Activated T-helper 2 cell treated with anti-CD3 and anti-CD28 coated beads, Interferon-gamma antibody, Interleukin-2, Interleukin-4, amounts not matched to agents 10 μg/mL and 5 μg/mL and 100 μg/mL, durations not matched to agents 14 hours and 24 hours and 36 hours (primary cell): Measurements from ENCODE around the gene DMRT1. TPM values are rescaled to one million over a fixed set of nuclear protein-coding genes. Genes with fewer than 3 reads are reported as not detected.

Experiments used
- DNase-seq: peaks from one replicate; pipeline ENCODE4 v3.0.0; 2021; ENCODE audit warnings: low spot score
- H3K27ac Mint-ChIP-seq: one replicate; pipeline ENCODE4 v1.8.0; 2021; ENCODE audit warnings: mixed read lengths
- H3K27me3 Mint-ChIP-seq: one replicate; pipeline ENCODE4 v1.8.0; 2021; ENCODE audit warnings: low read depth, mixed read lengths
- H3K36me3 Mint-ChIP-seq: one replicate; pipeline ENCODE4 v1.8.0; 2021; ENCODE audit warnings: low read depth, mixed read lengths
- H3K4me1 Mint-ChIP-seq: one replicate; pipeline ENCODE4 v1.8.0; 2021; ENCODE audit warnings: low read depth, mixed read lengths
- H3K4me3 Mint-ChIP-seq: one replicate; pipeline ENCODE4 v1.8.0; 2021; ENCODE audit warnings: low read depth, mild to moderate bottlenecking, moderate library complexity, mixed read lengths
- H3K9me3 Mint-ChIP-seq: one replicate; pipeline ENCODE4 v1.8.0; 2021; ENCODE audit warnings: mixed read lengths
- intact Hi-C: fragments of 100-400 bp; cut with micrococcal nuclease; formaldehyde crosslinking; loops from one replicate; pipeline ENCODE4 v1.15.1; 2023
- total RNA-seq: library from RNA; stranded (reverse); gene quantifications from 2 replicates; pipeline ENCODE4 v1.2.3, GENCODE V29; 2022

The DMRT1 gene
- total RNA-seq, 1 donor from 2014 or later, result not detected

GRCh38 chr9:947985-948384, 106.5 kb downstream of the DMRT1 start:
- no peak for DNase-seq
- H3K4me1 Mint-ChIP-seq, result no peaks in the 10 kb centered on the region
- peaks cover 22% of the 10 kb centered on the region for H3K27me3 Mint-ChIP-seq
- no peaks in the 10 kb centered on the region for H3K9me3 Mint-ChIP-seq
- H3K27ac Mint-ChIP-seq, result no peak overlapping the region
- H3K4me3 Mint-ChIP-seq, result no peak overlapping the region
- no peaks in the 10 kb centered on the region for H3K36me3 Mint-ChIP-seq
- intact Hi-C loops, result no loop called here

- H3K27me3 Mint-ChIP-seq, result peaks cover 20% of the 10 kb centered on the region
- H3K27ac Mint-ChIP-seq, result no peak overlapping the region
- no peaks in the 10 kb centered on the region for H3K9me3 Mint-ChIP-seq
- no peaks in the 10 kb centered on the region for H3K4me1 Mint-ChIP-seq
- H3K36me3 Mint-ChIP-seq, result no peaks in the 10 kb centered on the region
- H3K4me3 Mint-ChIP-seq, result no peak overlapping the region
- no peak for DNase-seq
- intact Hi-C loops, result no loop called here
These were observed 107.0 kb downstream of the DMRT1 start for GRCh38 chr9:948497-948896.

DNA sequence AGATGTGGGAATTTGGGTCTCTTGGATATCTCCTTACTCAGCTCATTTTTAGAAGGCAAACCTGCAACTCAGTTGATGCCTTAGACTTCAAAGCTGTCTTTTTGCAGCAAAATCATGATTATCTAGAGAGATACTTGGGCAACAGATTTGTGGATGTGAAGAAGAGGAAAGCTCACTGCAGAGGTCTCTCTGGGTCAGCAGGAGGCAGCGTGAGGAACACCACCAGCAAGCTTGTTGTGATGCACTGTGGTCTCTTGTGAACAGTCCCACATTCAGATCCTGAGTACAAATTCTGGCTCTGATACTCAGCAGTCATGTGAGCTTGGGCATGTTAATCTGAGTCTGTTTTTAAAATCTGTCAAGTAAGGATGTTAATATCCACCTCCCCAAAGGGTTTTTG, 108.6 kb downstream of the DMRT1 start:
- H3K27ac Mint-ChIP-seq, result no peak overlapping the region

GRCh38 chr9:952546-952945, 111.0 kb downstream of the DMRT1 start:
- Mint-ChIP-seq H3K27ac (no peak overlapping the region), H3K27me3 (peaks cover 17% of the 10 kb centered on the region), H3K4me1 (no peaks in the 10 kb centered on the region), H3K4me3 (no peak overlapping the region), H3K9me3 (no peaks in the 10 kb centered on the region), H3K36me3 (no peaks in the 10 kb centered on the region)
- intact Hi-C loops, result loop anchor here (10.0 kb wide), 1 partner anchor 58 kb away; no protein-coding TSS in a partner anchor
- DNase-seq, result no peak

More for the DNA sequence above, 108.6 kb downstream of the DMRT1 start:
- DNase-seq, result no peak
- Mint-ChIP-seq H3K4me1 (no peaks in the 10 kb centered on the region), H3K4me3 (no peak overlapping the region), H3K36me3 (no peaks in the 10 kb centered on the region), H3K9me3 (no peaks in the 10 kb centered on the region), H3K27me3 (peaks cover 20% of the 10 kb centered on the region)
- intact Hi-C loops, result loop anchor here (10.0 kb wide), 1 partner anchor 55 kb away; no protein-coding TSS in a partner anchor

- intact Hi-C loops, result loop anchor here (10.0 kb wide), 1 partner anchor 64 kb away; no protein-coding TSS in a partner anchor
- DNase-seq, result no peak
- Mint-ChIP-seq H3K9me3 (no peaks in the 10 kb centered on the region), H3K4me1 (no peaks in the 10 kb centered on the region), H3K27ac (no peak overlapping the region), H3K4me3 (no peak overlapping the region), H3K36me3 (no peaks in the 10 kb centered on the region), H3K27me3 (peaks cover 26% of the 10 kb centered on the region)
These were observed 117.6 kb downstream of the DMRT1 start for GRCh38 chr9:959105-959504.

DNA sequence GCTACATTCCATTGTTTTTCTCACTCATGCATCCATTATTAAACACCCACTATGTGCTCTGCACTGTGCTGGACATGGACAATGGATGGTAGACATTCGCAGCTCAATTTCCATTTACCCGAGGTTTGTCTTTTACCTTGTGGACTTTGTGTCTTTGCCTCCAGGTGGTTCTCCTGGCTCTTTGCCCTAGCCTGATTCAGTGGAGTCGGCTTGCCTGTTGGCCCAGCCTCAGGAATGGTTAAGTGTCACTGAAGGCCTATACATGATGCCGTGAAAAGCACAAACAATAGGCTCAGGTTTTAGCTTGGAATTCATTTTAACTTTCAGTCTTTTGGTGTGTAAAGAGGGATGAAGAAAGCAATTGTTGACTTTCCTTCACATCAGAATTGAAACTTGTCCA, 118.4 kb downstream of the DMRT1 start:
- Mint-ChIP-seq H3K27me3 (peaks cover 35% of the 10 kb centered on the region), H3K36me3 (no peaks in the 10 kb centered on the region), H3K4me1 (no peaks in the 10 kb centered on the region), H3K4me3 (no peak overlapping the region), H3K9me3 (no peaks in the 10 kb centered on the region), H3K27ac (no peak overlapping the region)
- no peak for DNase-seq
- intact Hi-C loops, result loop anchor here (10.0 kb wide), 1 partner anchor 65 kb away; no protein-coding TSS in a partner anchor

DNA sequence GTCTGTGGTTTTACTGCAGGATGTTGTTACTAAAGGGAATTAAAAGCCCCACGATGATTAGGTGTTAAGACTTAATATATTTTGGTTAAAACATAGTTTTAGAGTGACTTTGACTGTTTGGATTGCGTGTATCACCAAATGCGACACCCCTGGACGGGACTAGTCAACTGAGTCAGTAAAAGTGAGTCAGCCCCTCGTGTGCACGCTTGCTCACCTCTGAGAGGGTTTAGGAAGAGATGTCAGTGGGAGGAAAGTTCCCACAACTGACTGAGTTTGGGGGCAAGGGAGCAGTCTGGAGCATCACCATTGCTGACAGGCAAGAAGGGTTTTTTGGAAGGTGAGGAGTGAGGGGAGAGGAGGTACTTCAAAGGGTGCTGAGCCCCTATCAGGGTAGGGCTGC, 120.5 kb downstream of the DMRT1 start:
- H3K27me3 Mint-ChIP-seq, result peaks cover 53% of the 10 kb centered on the region
- H3K4me1 Mint-ChIP-seq, result no peaks in the 10 kb centered on the region

DNA sequence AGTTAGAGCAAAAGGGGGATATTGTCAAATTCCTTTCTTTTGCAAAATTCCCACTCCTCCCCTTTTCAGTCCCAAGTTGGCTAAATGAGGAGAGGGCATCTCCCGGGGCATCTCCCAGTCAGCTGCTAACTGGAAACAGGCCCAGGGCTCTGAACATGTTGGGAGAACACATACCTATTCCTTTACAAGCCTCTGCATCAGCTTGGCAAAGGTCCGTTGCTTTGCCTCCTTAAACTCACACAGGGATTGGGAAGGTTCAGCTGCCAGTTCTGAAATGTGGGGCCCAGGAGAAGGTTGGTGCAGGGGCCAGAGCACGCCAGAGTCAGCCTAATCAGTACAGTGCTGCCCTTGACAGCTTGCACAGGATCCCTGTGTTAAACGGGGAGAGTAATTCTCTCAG, 124.0 kb downstream of the DMRT1 start:
- Mint-ChIP-seq H3K4me1 (peaks cover 5% of the 10 kb centered on the region), H3K27me3 (peaks cover 84% of the 10 kb centered on the region), H3K36me3 (no peaks in the 10 kb centered on the region), H3K4me3 (no peak overlapping the region), H3K9me3 (no peaks in the 10 kb centered on the region), H3K27ac (no peak overlapping the region)
- intact Hi-C loops, result no loop called here
- DNase-seq, result no peak

More for the DNA sequence above, 120.5 kb downstream of the DMRT1 start:
- Mint-ChIP-seq H3K4me3 (no peak overlapping the region), H3K27ac (no peak overlapping the region), H3K9me3 (no peaks in the 10 kb centered on the region), H3K36me3 (no peaks in the 10 kb centered on the region)
- no peak for DNase-seq
- intact Hi-C loops, result no loop called here

GRCh38 chr9:966870-967269, 125.4 kb downstream of the DMRT1 start:
- no peaks in the 10 kb centered on the region for H3K36me3 Mint-ChIP-seq
- no peak for DNase-seq
- H3K27ac Mint-ChIP-seq, result no peak overlapping the region
- intact Hi-C loops, result loop anchor here (2.0 kb wide), 1 partner anchor 124 kb away; no protein-coding TSS in a partner anchor
- no peaks in the 10 kb centered on the region for H3K9me3 Mint-ChIP-seq
- H3K27me3 Mint-ChIP-seq, result peaks cover 84% of the 10 kb centered on the region
- peaks cover 5% of the 10 kb centered on the region for H3K4me1 Mint-ChIP-seq
- H3K4me3 Mint-ChIP-seq, result no peak overlapping the region

DNA sequence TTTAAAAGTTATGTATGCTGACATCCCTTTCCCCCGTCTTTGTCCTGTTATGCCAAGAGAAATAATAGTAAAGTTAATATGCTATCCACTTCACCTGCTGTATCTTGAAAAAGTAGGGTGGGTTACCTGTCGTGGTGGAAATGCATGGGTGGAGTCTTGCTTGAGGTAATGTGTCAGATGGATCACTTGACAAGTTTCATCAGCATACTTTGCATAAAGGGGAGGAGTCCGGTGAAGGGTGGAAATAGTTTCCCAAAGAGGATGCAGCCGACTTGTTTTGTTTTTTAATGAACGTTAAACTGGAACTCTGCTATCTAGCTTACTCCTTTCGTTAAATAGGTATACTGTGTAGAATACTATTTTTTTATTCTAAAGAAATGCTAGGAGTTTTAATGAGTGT, 125.9 kb downstream of the DMRT1 start:
- Mint-ChIP-seq H3K36me3 (no peaks in the 10 kb centered on the region), H3K27ac (no peak overlapping the region), H3K9me3 (no peaks in the 10 kb centered on the region), H3K4me3 (no peak overlapping the region), H3K27me3 (peaks cover 83% of the 10 kb centered on the region), H3K4me1 (peaks cover 5% of the 10 kb centered on the region)
- DNase-seq, result no peak
- intact Hi-C loops, result loop anchor here (2.0 kb wide), 1 partner anchor 125 kb away; no protein-coding TSS in a partner anchor

DNA sequence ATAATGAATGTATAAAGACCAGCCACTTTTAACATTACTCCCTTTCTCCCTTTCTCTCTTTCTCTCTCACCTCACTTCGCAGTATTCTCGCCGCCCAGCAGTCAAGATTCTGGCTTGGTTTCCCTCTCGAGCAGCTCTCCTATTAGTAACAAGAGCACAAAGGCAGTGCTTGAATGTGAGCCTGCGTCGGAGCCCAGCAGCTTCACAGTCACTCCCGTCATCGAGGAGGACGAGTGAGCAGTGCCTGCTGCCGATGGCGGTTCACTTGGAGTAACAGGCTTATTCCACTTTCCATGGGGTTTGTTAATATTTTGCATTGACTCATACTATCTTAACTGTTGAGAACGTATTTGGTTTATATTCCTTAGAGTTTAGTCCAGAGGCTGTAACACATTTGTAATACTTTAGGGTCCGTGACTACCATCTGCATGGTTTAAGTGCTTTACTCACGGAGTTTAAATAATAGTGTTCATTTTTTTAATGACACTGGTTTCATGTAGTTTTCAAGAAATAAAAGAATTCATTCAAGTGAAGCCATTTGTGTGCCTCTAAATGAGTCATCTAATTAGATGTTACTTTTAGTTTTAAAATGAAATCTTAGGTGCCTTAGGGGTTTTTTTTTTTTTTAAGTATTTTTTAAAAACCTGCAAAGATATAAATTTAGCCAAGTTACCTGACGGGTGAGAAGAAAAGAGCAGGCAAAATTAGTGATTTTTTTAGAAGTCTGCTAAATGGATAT, 126.6 kb downstream of the DMRT1 start:
- Mint-ChIP-seq H3K27me3 (peaks cover 82% of the 10 kb centered on the region), H3K4me1 (peaks cover 5% of the 10 kb centered on the region), H3K27ac (no peak overlapping the region), H3K9me3 (no peaks in the 10 kb centered on the region), H3K36me3 (no peaks in the 10 kb centered on the region), H3K4me3 (no peak overlapping the region)
- no peak for DNase-seq
- intact Hi-C loops, result loop anchor here (1.0 to 2.0 kb wide), 2 partner anchors 80 to 125 kb away; no protein-coding TSS in a partner anchor

GRCh38 chr9:969310-970150, 128.0 kb downstream of the DMRT1 start:
- H3K4me3 Mint-ChIP-seq, result no peak overlapping the region
- intact Hi-C loops, result no loop called here
- no peak for DNase-seq

More at GRCh38 chr9:969310-970150, 128.0 kb downstream of the DMRT1 start:
- Mint-ChIP-seq H3K36me3 (no peaks in the 10 kb centered on the region), H3K4me1 (peaks cover 5% of the 10 kb centered on the region), H3K9me3 (no peaks in the 10 kb centered on the region), H3K27me3 (peaks cover 84% of the 10 kb centered on the region), H3K27ac (no peak overlapping the region)
